K562 (cell line): ENCODE data around the gene RNF212B. TPM values are rescaled to one million over a fixed set of nuclear protein-coding genes. Genes with fewer than 3 reads are reported as not detected.

Experiments used
- BDP1 ChIP-seq: IDR thresholded peaks from 3 replicates; pipeline ENCODE4 v1.6.1; 2011; ENCODE audit not compliant: insufficient read length, insufficient read depth
- BRD9 ChIP-seq: fragments of 450-650 bp; IDR thresholded peaks from 2 replicates; pipeline ENCODE4 v1.6.1; 2018; ENCODE audit warnings: low read depth; ENCODE audit not compliant: partially characterized antibody
- HIVEP1 ChIP-seq: fragments of 250-450 bp; sonication (Bioruptor Pico); IDR thresholded peaks from 2 replicates; pipeline ENCODE4 v1.4.0; 2020; ENCODE audit warnings: mild to moderate bottlenecking
- HMGN3 ChIP-seq: IDR thresholded peaks from 2 replicates; pipeline ENCODE4 v1.6.1; 2011; ENCODE audit warnings: borderline replicate concordance, low read depth, mild to moderate bottlenecking, mixed read lengths, low read length; ENCODE audit not compliant: insufficient read length; ENCODE audit errors: extremely low read depth
- NCOR1 ChIP-seq: fragments of 450-650 bp; IDR thresholded peaks from 2 replicates; pipeline ENCODE4 v1.6.1; 2016; ENCODE audit warnings: mild to moderate bottlenecking, moderate library complexity
- RBFOX2 ChIP-seq: fragments of 200-400 bp; formaldehyde crosslinking; IDR thresholded peaks from 2 replicates; pipeline ENCODE4 v1.6.1; 2017; ENCODE audit warnings: low read depth, mild to moderate bottlenecking, low read length, moderate library complexity
- SAP30 ChIP-seq: fragments of 200-600 bp; sonication (generic); IDR thresholded peaks from 2 replicates; pipeline ENCODE4 v1.6.1; 2012; ENCODE audit warnings: borderline replicate concordance, low read depth, mild to moderate bottlenecking, moderate library complexity, low read length, control low read depth, inconsistent platforms; ENCODE audit not compliant: insufficient read depth, poor library complexity, severe bottlenecking
- TRIM24 ChIP-seq, 2 experiments: fragments of 450-650 bp; IDR thresholded peaks; 2 replicates each; pipeline ENCODE4 v1.6.1; 2016
- ZNF165 ChIP-seq: fragments of 250-450 bp; sonication (Bioruptor Pico); IDR thresholded peaks from 2 replicates; pipeline ENCODE4 v1.4.0; 2020; ENCODE audit warnings: borderline replicate concordance
- ZNF232 ChIP-seq: sonication (generic); formaldehyde crosslinking; IDR thresholded peaks from 2 replicates; pipeline ENCODE4 v1.8.0; 2022; ENCODE audit warnings: mild to moderate bottlenecking, missing genetic modification reagents
- ZNF41 ChIP-seq: fragments of 250-450 bp; sonication (Bioruptor Pico); conservative IDR thresholded peaks from 2 replicates; pipeline ENCODE4 v1.4.0; 2020; ENCODE audit warnings: mild to moderate bottlenecking
- ZNF445 ChIP-seq: fragments of 250-450 bp; sonication (Bioruptor Pico); IDR thresholded peaks from 2 replicates; pipeline ENCODE4 v1.4.0; 2020; ENCODE audit warnings: low read depth, mild to moderate bottlenecking, moderate library complexity
- ZNF551 ChIP-seq: fragments of 250-450 bp; sonication (Bioruptor Pico); IDR thresholded peaks from 2 replicates; pipeline ENCODE4 v1.5.0; 2021; ENCODE audit warnings: mild to moderate bottlenecking, moderate library complexity
- polyA plus RNA-seq, 8 experiments: library from polyadenylated mRNA; depleted of rRNA in 4 of 8; stranded (reverse) in 5 of 8; unstranded in 3 of 8; fragments of >200 nt; fragmentation: Nextera tagmentation in 2 of 8; fragmentation: Illumina TruSeq in 1 of 8; extraction: Ambion mirVana in 2 of 8; extraction: Trizol in 1 of 8; gene quantifications; 2 replicates each; pipeline versions ENCODE4 v1.2.1 to v1.2.3, GENCODE V29; 2011 to 2014; ENCODE audit warnings: inconsistent platforms in 1 of 8, missing spikeins in 1 of 8
- total RNA-seq, 7 experiments: library from RNA; depleted of rRNA in 6 of 7; stranded (reverse); fragments of >200 nt in 6 of 7; fragmentation: Illumina TruSeq in 2 of 7; extraction: Trizol in 2 of 7; gene quantifications; 2 replicates each; pipeline versions ENCODE4 v1.2.1 to v1.2.3, GENCODE V29; 2011 to 2021; ENCODE audit warnings: low replicate concordance in 1 of 7
- TF ChIP-seq, protein P1 (sequence below), 2 experiments: fragments of 450-650 bp in 1 of 2; IDR thresholded peaks; 2 replicates each; pipeline ENCODE4 v1.6.1; 2011 to 2017; ENCODE audit warnings: low read depth in 2 of 2, antibody characterized with exemption in 1 of 2, borderline replicate concordance in 1 of 2, low read length in 1 of 2, mild to moderate bottlenecking in 1 of 2, mixed read lengths in 1 of 2; ENCODE audit not compliant: control insufficient read depth in 1 of 2
- TF ChIP-seq, protein P2 (sequence below): fragments of 450-650 bp; formaldehyde crosslinking; IDR thresholded peaks from 2 replicates; pipeline ENCODE4 v1.4.0; 2022; ENCODE audit warnings: mild to moderate bottlenecking, moderate library complexity
- TF ChIP-seq, protein P3 (sequence below): fragments of 450-650 bp; IDR thresholded peaks from 2 replicates; pipeline ENCODE4 v1.6.1; 2016; ENCODE audit warnings: borderline replicate concordance
- TF ChIP-seq, protein P4 (sequence below): sonication (generic); formaldehyde crosslinking; IDR thresholded peaks from 2 replicates; pipeline ENCODE4 v1.8.0; 2023; ENCODE audit warnings: mild to moderate bottlenecking, missing genetic modification reagents

The RNF212B gene
- total and polyA plus RNA-seq, 9 of the 15 experiments (the other 6 are each of a cell fraction or from before 2014, with no cell fraction given) = 0.15 to 0.43 (median 0.27) TPM; not detected in 3

DNA sequence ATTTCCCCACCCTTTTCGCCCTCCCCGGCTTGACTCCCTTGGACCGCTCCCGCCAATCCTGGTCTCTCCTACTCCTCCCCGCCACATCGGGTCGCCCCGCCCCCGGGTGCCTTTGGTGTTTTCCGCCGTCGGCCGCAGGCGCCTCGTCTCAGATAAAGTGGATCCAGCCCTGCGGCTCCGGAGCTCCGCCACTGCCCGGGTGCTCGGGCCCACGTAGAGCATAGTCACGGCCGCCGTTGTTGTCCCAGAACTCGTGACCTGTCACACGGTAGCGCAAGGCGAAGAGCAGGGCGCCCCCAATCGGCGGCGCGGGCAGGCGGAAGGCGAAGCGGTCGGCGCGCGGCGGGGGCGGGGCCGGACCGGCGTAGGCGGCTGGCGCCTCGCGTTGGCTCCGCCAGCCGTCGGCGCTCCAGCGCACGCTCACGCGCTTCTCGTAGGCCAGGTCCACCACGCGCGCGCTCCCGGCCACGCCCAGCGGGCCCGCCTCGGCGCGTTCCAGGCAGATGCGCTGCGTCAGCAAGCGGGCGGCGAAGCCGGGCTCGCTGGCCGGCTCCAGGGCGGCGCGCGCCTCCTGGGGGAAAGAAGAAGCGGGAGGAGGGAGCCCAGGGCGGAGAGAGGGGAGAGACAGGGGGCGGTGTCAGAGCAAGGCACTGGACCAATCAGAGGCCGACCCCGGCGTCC, 63.7 kb downstream of the RNF212B start (continued):
- TF ChIP-seq, protein P1, sequence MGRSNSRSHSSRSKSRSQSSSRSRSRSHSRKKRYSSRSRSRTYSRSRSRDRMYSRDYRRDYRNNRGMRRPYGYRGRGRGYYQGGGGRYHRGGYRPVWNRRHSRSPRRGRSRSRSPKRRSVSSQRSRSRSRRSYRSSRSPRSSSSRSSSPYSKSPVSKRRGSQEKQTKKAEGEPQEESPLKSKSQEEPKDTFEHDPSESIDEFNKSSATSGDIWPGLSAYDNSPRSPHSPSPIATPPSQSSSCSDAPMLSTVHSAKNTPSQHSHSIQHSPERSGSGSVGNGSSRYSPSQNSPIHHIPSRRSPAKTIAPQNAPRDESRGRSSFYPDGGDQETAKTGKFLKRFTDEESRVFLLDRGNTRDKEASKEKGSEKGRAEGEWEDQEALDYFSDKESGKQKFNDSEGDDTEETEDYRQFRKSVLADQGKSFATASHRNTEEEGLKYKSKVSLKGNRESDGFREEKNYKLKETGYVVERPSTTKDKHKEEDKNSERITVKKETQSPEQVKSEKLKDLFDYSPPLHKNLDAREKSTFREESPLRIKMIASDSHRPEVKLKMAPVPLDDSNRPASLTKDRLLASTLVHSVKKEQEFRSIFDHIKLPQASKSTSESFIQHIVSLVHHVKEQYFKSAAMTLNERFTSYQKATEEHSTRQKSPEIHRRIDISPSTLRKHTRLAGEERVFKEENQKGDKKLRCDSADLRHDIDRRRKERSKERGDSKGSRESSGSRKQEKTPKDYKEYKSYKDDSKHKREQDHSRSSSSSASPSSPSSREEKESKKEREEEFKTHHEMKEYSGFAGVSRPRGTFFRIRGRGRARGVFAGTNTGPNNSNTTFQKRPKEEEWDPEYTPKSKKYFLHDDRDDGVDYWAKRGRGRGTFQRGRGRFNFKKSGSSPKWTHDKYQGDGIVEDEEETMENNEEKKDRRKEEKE (IDR thresholded peaks at IDR 0.05; ENCODE audit: borderline replicate concordance in 1 of 2, control insufficient read depth in 1 of 2, low read depth in 2 of 2, low read length in 1 of 2) = 0 out of 4 replicates have a peak, but pooled peaks of 1 of the 2 experiments have one; percentile 62
- TF ChIP-seq HIVEP1 (CRISPR knock-in tag) (no peak), NCOR1 (no peak), SAP30 (no peak), BDP1 (no peak), HMGN3 (peak; percentile 92), BRD9 (no peak), ZNF165 (CRISPR knock-in tag) (no peak), RBFOX2 (peak; percentile 82), ZNF232 (CRISPR knock-in tag) (no peak), ZNF445 (CRISPR knock-in tag) (no peak), ZNF41 (no peak), TRIM24 (IDR thresholded peaks at IDR 0.05) (peak in 1 of 2 experiments; percentile 28; a peak in 1 of 4 replicates), ZNF551 (CRISPR knock-in tag) (no peak)
- TF ChIP-seq, protein P2, sequence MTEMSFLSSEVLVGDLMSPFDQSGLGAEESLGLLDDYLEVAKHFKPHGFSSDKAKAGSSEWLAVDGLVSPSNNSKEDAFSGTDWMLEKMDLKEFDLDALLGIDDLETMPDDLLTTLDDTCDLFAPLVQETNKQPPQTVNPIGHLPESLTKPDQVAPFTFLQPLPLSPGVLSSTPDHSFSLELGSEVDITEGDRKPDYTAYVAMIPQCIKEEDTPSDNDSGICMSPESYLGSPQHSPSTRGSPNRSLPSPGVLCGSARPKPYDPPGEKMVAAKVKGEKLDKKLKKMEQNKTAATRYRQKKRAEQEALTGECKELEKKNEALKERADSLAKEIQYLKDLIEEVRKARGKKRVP (CRISPR knock-in tag) = no peak
- TF ChIP-seq, protein P3, sequence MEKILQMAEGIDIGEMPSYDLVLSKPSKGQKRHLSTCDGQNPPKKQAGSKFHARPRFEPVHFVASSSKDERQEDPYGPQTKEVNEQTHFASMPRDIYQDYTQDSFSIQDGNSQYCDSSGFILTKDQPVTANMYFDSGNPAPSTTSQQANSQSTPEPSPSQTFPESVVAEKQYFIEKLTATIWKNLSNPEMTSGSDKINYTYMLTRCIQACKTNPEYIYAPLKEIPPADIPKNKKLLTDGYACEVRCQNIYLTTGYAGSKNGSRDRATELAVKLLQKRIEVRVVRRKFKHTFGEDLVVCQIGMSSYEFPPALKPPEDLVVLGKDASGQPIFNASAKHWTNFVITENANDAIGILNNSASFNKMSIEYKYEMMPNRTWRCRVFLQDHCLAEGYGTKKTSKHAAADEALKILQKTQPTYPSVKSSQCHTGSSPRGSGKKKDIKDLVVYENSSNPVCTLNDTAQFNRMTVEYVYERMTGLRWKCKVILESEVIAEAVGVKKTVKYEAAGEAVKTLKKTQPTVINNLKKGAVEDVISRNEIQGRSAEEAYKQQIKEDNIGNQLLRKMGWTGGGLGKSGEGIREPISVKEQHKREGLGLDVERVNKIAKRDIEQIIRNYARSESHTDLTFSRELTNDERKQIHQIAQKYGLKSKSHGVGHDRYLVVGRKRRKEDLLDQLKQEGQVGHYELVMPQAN = peak; percentile 69; the same call in 1 of the 2 replicates
- TF ChIP-seq, protein P4, sequence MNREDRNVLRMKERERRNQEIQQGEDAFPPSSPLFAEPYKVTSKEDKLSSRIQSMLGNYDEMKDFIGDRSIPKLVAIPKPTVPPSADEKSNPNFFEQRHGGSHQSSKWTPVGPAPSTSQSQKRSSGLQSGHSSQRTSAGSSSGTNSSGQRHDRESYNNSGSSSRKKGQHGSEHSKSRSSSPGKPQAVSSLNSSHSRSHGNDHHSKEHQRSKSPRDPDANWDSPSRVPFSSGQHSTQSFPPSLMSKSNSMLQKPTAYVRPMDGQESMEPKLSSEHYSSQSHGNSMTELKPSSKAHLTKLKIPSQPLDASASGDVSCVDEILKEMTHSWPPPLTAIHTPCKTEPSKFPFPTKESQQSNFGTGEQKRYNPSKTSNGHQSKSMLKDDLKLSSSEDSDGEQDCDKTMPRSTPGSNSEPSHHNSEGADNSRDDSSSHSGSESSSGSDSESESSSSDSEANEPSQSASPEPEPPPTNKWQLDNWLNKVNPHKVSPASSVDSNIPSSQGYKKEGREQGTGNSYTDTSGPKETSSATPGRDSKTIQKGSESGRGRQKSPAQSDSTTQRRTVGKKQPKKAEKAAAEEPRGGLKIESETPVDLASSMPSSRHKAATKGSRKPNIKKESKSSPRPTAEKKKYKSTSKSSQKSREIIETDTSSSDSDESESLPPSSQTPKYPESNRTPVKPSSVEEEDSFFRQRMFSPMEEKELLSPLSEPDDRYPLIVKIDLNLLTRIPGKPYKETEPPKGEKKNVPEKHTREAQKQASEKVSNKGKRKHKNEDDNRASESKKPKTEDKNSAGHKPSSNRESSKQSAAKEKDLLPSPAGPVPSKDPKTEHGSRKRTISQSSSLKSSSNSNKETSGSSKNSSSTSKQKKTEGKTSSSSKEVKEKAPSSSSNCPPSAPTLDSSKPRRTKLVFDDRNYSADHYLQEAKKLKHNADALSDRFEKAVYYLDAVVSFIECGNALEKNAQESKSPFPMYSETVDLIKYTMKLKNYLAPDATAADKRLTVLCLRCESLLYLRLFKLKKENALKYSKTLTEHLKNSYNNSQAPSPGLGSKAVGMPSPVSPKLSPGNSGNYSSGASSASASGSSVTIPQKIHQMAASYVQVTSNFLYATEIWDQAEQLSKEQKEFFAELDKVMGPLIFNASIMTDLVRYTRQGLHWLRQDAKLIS (CRISPR knock-in tag) = no peak
